H9 (cell line): ENCODE data around the gene OTX1. TPM values are rescaled to one million over a fixed set of nuclear protein-coding genes. Genes with fewer than 3 reads are reported as not detected.

Experiments
- DNase-seq: peaks from one replicate; pipeline ENCODE4 v3.0.0-alpha.2; 2017
- H2AFZ ChIP-seq: one replicate; pipeline ENCODE4 v1.6.1; 2013; ENCODE audit warnings: mild to moderate bottlenecking, low read length, control low read depth, moderate library complexity
- H2AK5ac ChIP-seq: 2 replicates; pipeline ENCODE4 v1.6.1; 2013; ENCODE audit warnings: low read length, control low read depth, mixed read lengths; ENCODE audit not compliant: insufficient read length
- H2BK120ac ChIP-seq: one replicate; pipeline ENCODE4 v1.6.1; 2013; ENCODE audit warnings: low read depth, mild to moderate bottlenecking, low read length, control low read depth, inconsistent platforms; ENCODE audit not compliant: poor library complexity, severe bottlenecking
- H2BK12ac ChIP-seq: 2 replicates; pipeline ENCODE4 v1.6.1; 2013; ENCODE audit warnings: low read length, control low read depth, mixed read lengths, low read depth; ENCODE audit not compliant: insufficient read length
- H2BK15ac ChIP-seq: 2 replicates; pipeline ENCODE4 v1.6.1; 2013; ENCODE audit warnings: low read depth, low read length, control low read depth
- H2BK20ac ChIP-seq: one replicate; pipeline ENCODE4 v1.6.1; 2013; ENCODE audit warnings: low read depth, mild to moderate bottlenecking, low read length, control low read depth, inconsistent platforms; ENCODE audit not compliant: poor library complexity, severe bottlenecking
- H2BK5ac ChIP-seq: 2 replicates; pipeline ENCODE4 v1.6.1; 2013; ENCODE audit warnings: low read length, control low read depth, mixed read lengths; ENCODE audit not compliant: insufficient read length
- H3K14ac ChIP-seq: 2 replicates; pipeline ENCODE4 v1.6.1; 2013; ENCODE audit warnings: low read length, control low read depth; ENCODE audit not compliant: insufficient read depth
- H3K18ac ChIP-seq: 2 replicates; pipeline ENCODE4 v1.6.1; 2013; ENCODE audit warnings: low read depth, mild to moderate bottlenecking, mixed read lengths, low read length, control low read depth; ENCODE audit not compliant: insufficient read length
- H3K23ac ChIP-seq: 2 replicates; pipeline ENCODE4 v1.6.1; 2013; ENCODE audit warnings: low read length, control low read depth, mixed read lengths, low read depth; ENCODE audit not compliant: insufficient read length
- H3K23me2 ChIP-seq: 2 replicates; pipeline ENCODE4 v1.6.1; 2013; ENCODE audit warnings: low read depth, mild to moderate bottlenecking, mixed read lengths, low read length, control low read depth; ENCODE audit not compliant: insufficient read length, poor library complexity, severe bottlenecking
- H3K27ac ChIP-seq: 2 replicates; pipeline ENCODE4 v1.5.1; 2013; ENCODE audit warnings: low read length, control low read depth, mixed read lengths, low read depth; ENCODE audit not compliant: insufficient read length
- H3K27me3 ChIP-seq: 2 replicates; pipeline ENCODE4 v1.6.1; 2013; ENCODE audit warnings: low read length, control low read depth, inconsistent platforms; ENCODE audit not compliant: insufficient read depth
- H3K4ac ChIP-seq: 2 replicates; pipeline ENCODE4 v1.6.1; 2013; ENCODE audit warnings: low read depth, mild to moderate bottlenecking, control low read depth, inconsistent platforms, low read length, moderate library complexity
- H3K4me1 ChIP-seq: 2 replicates; pipeline ENCODE4 v1.6.1; 2013; ENCODE audit warnings: low read length, control low read depth, inconsistent platforms; ENCODE audit not compliant: insufficient read depth
- H3K4me2 ChIP-seq: 2 replicates; pipeline ENCODE4 v1.6.1; 2013; ENCODE audit warnings: low read length, control low read depth, mixed read lengths; ENCODE audit not compliant: insufficient read length, insufficient read depth
- H3K56ac ChIP-seq: 2 replicates; pipeline ENCODE4 v1.6.1; 2013; ENCODE audit warnings: low read depth, mild to moderate bottlenecking, mixed read lengths, low read length, control low read depth; ENCODE audit not compliant: insufficient read length
- H3K79me1 ChIP-seq: 2 replicates; pipeline ENCODE4 v1.6.1; 2013; ENCODE audit warnings: low read depth, mild to moderate bottlenecking, moderate library complexity, low read length, control low read depth, inconsistent platforms; ENCODE audit not compliant: insufficient read depth, poor library complexity, severe bottlenecking
- H3K79me2 ChIP-seq: 2 replicates; pipeline ENCODE4 v1.6.1; 2013; ENCODE audit warnings: low read length, control low read depth, inconsistent platforms; ENCODE audit not compliant: insufficient read depth
- H3K9ac ChIP-seq: 2 replicates; pipeline ENCODE4 v1.6.1; 2013; ENCODE audit warnings: low read length, control low read depth, mixed read lengths; ENCODE audit not compliant: insufficient read length; ENCODE audit errors: extremely low read depth
- H3K9me3 ChIP-seq: one replicate; pipeline ENCODE4 v1.6.1; 2013; ENCODE audit warnings: low read depth, low read length, inconsistent platforms; ENCODE audit not compliant: control insufficient read depth
- H3T11ph ChIP-seq: one replicate; pipeline ENCODE4 v1.6.1; 2013; ENCODE audit warnings: mild to moderate bottlenecking, low read length, control low read depth, inconsistent platforms
- H4K20me1 ChIP-seq: one replicate; pipeline ENCODE4 v1.6.1; 2013; ENCODE audit not compliant: control insufficient read depth, insufficient read length, insufficient read depth
- H4K5ac ChIP-seq: 2 replicates; pipeline ENCODE4 v1.6.1; 2013; ENCODE audit warnings: low read depth, mild to moderate bottlenecking, mixed read lengths, low read length, control low read depth; ENCODE audit not compliant: insufficient read length
- H4K8ac ChIP-seq: replicated peaks from 2 replicates; pipeline ENCODE4 v1.6.1; 2013; ENCODE audit warnings: low read length, control low read depth, mixed read lengths, low read depth; ENCODE audit not compliant: insufficient read length
- H4K91ac ChIP-seq: 2 replicates; pipeline ENCODE4 v1.6.1; 2013; ENCODE audit warnings: low read depth, mild to moderate bottlenecking, moderate library complexity, mixed read lengths, low read length, control low read depth; ENCODE audit not compliant: insufficient read length
- H3K27ac Mint-ChIP-seq, 3 experiments: 2 replicates in 2 of 3; 3 replicates in 1 of 3; pipeline ENCODE4 v1.8.0; 2020 to 2021; ENCODE audit warnings: mixed read lengths in 3 of 3, mild to moderate bottlenecking in 1 of 3, moderate library complexity in 1 of 3
- H3K27me3 Mint-ChIP-seq: 2 replicates; pipeline ENCODE4 v1.8.0; 2021; ENCODE audit warnings: low read depth, mild to moderate bottlenecking, moderate library complexity, mixed read lengths
- H3K36me3 Mint-ChIP-seq, 3 experiments: 2 replicates in 2 of 3; 3 replicates in 1 of 3; pipeline ENCODE4 v1.8.0; 2020 to 2021; ENCODE audit warnings: low read depth in 3 of 3, mixed read lengths in 3 of 3; ENCODE audit not compliant: insufficient read depth in 1 of 3
- H3K4me1 Mint-ChIP-seq, 2 experiments: 2 replicates each; pipeline ENCODE4 v1.8.0; 2020; ENCODE audit warnings: mixed read lengths in 2 of 2
- H3K4me3 Mint-ChIP-seq, 2 experiments: 2 replicates in 1 of 2; 3 replicates in 1 of 2; pipeline ENCODE4 v1.8.0; 2020 to 2021; ENCODE audit warnings: mild to moderate bottlenecking in 2 of 2, mixed read lengths in 2 of 2, moderate library complexity in 1 of 2
- H3K9me3 Mint-ChIP-seq, 2 experiments: 2 replicates in 1 of 2; 3 replicates in 1 of 2; pipeline ENCODE4 v1.8.0; 2020; ENCODE audit warnings: mild to moderate bottlenecking in 2 of 2, mixed read lengths in 2 of 2, moderate library complexity in 1 of 2
- CTCF ChIP-seq: fragments of 200-600 bp; sonication (generic); conservative IDR thresholded peaks from 3 replicates; pipeline ENCODE4 v1.8.0; 2021; ENCODE audit warnings: antibody characterized with exemption, mild to moderate bottlenecking
- WGBS: extraction: QIAGEN DNeasy Blood & Tissue Kit; methylation state at CpG from one replicate; pipeline ENCODE4 v1.1.7; 2013; ENCODE audit warnings: missing lambda C conversion rate, low lambda C conversion rate, mixed read lengths; ENCODE audit not compliant: insufficient read length; ENCODE audit errors: extremely low coverage; 5-methylcytosine and 5-hydroxymethylcytosine counted together
- total RNA-seq: library from RNA; stranded (reverse); gene quantifications from 2 replicates; pipeline ENCODE4 v1.2.1, GENCODE V29; 2021

The OTX1 gene
- total RNA-seq, 1 experiment from 2014 or later, result 0.13 TPM

- Histone ChIP-seq H3K56ac (no peak overlapping the region), H3T11ph (no peak overlapping the region), H3K23me2 (no peaks in the 10 kb centered on the region), H3K23ac (no peak overlapping the region), H3K9ac (no peak overlapping the region), H2BK120ac (no peak overlapping the region), H3K27ac (no peak overlapping the region), H4K91ac (no peak overlapping the region), H2AK5ac (no peak overlapping the region), H3K4ac (no peak overlapping the region), H3K79me2 (no peaks in the 10 kb centered on the region), H3K4me1 (no peaks in the 10 kb centered on the region), H2BK5ac (no peak overlapping the region), H4K20me1 (no peaks in the 10 kb centered on the region), H4K8ac (no peak overlapping the region), H4K5ac (no peak overlapping the region), H3K18ac (no peak overlapping the region), H3K27me3 (no peaks in the 10 kb centered on the region), H2BK20ac (no peak overlapping the region), H3K9me3 (no peaks in the 10 kb centered on the region), H2BK15ac (no peak overlapping the region), H3K4me2 (no peak overlapping the region), H3K79me1 (no peaks in the 10 kb centered on the region), H3K14ac (no peak overlapping the region), H2BK12ac (no peak overlapping the region), H2AFZ (no peak overlapping the region)
- no peaks in the 10 kb centered on the region for H3K9me3 Mint-ChIP-seq
- H3K27me3 Mint-ChIP-seq, result no peaks in the 10 kb centered on the region; the same call in 1 of the 2 replicates
- TF ChIP-seq CTCF, result no peak
- no peak for DNase-seq
- no peaks in the 10 kb centered on the region; a peak in 1 of 7 replicates for H3K36me3 Mint-ChIP-seq
- no peak overlapping the region for H3K4me3 Mint-ChIP-seq
- H3K27ac Mint-ChIP-seq, result no peak overlapping the region
- WGBS, result no CpG with 5 or more reads among the region's 4 CpGs
- peaks cover 4 to 8% of the 10 kb centered on the region in 2 experiments for H3K4me1 Mint-ChIP-seq
Observed at GRCh38 chr2:63081404-63081803, 30.8 kb downstream of the OTX1 start.
